Measurements from ENCODE around the gene UTP4.

UTP4 gene

DNA sequence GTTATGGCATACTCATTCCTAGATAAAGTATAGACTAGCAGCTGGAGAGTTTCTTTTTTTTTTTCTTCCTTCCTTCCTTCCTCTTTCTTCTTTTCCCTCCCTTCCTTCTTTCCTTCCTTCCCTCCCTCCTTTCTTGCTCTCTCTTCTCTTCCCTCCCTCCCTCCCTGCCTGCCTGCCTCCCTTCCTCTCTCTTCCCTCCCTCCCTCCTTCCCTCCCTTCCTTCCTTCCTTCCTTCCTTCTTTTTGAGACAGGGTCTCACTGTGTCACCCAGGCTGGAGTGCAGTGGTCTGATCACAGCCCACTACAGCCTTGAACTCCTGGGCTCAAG is 47.5 kb downstream of the UTP4 start:
- DNase-seq = no peak

DNA sequence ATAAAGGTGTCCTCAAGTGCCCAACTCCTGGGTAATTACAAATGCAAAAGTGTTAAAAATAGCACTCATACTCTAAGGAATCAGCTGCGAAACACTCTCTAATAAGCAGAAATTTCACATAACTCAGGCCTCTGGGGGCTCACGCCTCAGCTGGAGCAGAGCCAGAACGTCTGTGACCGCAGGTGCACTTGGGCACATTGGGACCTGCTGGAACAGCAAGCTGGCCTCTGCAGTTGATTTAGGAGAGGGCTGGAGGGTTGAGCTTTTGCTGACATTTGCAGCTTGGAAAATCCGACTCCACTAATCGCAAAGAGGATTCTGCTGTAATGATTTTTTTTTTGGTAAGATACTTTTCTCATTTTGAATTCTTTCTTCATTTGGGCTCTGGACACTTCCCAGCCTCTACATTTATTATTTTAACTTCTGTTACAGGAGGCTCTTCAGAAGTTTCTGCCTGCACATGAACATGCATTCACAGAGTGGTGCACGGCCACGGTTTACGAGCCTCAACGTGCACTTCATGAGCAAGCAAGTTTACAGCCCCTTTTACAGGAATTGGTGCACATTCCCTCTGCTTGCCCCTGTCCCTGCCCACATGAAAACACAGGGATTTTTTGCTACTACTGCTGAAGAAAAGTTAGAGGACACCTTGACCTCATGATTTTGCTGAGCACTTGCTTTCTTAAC is 50.4 kb downstream of the UTP4 start:
- DNase-seq = no peak

DNA sequence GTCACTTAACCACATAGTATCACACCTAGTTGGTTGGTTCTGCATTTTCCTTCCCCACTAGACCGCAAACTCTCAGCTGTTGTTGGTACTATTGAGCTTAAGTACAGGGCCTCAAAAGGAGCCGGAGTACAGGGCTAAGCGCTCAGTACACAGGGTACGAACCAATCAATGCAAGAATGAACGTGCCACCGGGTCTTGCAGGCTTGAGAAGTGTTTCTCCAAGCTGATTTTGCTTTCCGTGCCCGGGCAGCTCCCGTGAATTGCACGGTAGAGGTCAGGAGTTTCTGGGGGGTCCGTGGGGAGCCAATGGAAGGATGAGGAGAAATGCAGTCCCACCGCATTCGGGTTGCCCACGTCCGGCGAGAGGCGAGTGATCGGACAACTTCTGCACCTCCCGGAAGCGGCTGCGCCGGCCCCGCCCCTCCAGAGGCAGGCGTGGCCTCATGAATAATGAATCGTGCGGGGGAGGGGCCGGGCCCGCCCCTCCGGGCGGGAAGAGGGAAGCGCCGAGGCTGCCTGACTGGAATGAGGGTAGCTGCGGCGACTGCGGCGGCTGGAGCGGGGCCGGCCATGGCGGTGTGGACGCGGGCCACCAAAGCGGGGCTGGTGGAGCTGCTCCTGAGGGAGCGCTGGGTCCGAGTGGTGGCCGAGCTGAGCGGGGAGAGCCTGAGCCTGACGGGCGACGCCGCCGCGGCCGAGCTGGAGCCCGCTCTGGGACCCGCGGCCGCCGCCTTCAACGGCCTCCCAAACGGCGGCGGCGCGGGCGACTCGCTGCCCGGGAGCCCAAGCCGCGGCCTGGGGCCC is 54.4 kb downstream of the UTP4 start, which contains the start of gene SNTB2:
TSS of gene SNTB2 (plus strand) at position 523 of the 804 bp plus-strand sequence. CDS start at position 526, 3 bp downstream.
- DNase-seq = peak; percentile 97

DNA sequence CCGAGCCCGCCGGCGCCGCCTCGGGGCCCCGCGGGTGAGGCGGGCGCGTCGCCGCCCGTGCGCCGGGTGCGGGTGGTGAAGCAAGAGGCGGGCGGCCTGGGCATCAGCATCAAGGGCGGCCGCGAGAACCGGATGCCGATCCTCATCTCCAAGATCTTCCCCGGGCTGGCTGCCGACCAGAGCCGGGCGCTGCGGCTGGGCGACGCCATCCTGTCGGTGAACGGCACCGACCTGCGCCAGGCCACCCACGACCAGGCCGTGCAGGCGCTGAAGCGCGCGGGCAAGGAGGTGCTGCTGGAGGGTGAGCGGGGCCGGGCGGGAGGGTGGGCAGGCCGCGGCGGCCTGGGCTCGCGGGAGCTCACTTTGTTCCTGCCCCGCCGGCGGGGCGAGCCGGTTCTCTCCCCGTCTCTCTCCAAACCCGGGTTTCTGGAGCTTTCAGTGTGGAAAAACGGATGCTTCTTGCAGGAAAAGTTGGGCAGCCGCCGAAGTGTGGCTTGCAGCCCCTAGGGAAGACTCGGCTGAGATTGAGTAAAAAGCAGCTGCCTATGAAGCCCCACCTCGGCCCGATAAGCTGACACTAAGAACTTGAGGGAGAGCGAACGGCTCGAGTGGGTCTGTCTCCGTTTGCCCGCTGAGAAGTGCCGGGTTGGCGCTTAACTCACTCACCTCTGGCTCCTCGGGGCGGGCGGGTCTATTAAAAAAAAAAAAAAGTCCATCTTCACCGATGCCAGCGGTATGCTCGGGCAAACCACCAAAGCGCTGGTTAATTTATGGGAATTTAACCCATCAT is 55.2 kb downstream of the UTP4 start:
- peak; percentile 82 for DNase-seq

DNA sequence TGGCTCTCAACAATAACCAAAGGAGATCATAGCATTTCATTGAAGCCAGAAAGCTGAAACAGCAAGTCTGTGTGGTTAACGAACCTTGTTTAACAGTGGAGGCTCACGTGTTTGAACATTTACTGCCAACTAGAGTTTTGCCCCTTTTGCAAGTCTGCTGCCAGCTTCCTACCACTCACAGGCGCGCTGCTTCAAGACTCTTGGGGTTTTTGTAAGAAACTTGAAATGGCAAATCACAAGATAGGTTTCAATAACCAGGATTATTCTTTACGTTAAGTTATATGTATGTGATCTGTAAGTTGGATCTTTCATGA is 55.7 kb downstream of the UTP4 start:
- no peak for DNase-seq

DNA sequence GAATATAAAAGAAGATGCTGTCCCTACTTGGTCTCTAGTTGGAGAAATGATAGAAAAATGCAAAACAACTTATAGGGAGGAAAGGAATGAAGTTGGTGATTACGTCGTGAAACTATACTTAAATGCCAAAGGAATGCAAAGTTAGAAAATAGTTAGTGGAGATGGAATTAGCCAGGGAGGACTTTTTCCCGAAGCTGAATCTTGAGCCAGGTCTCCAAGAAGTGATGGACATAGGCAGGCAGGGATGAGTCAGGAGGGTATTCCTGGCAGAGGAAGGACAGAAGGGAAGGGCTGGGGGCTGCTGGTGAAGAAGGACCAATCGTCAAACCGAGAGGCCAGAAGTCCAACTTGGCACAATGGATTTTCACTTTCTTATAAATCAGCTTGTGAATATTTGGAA is 56.3 kb downstream of the UTP4 start:
- peak; percentile 8 for DNase-seq

DNA sequence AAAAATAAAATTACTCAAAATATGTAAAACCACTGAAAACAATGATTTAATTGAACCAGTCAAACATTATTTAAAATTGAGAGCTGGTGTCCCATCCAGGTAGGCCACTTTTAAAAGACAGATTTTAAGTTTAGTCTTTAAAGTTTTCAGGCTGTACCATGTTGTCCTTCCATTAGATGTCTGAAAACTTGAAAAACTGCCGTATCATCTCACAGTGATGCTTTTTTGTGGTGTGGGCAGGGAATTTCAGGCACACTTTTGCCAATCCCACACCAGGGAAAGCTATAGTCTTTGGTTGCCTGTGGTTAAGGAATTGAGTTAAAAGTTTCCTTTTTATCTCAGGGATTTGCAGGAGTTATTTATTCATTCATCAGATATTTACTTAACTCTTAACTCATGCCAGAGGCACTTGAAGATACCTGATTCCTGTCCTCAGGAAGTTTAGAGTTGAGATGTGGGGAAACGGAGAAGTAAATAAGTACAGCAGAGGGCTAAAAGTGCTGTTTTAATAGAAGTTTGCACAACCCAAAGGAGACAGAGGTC is 57.7 kb downstream of the UTP4 start:
- no peak for DNase-seq

DNA sequence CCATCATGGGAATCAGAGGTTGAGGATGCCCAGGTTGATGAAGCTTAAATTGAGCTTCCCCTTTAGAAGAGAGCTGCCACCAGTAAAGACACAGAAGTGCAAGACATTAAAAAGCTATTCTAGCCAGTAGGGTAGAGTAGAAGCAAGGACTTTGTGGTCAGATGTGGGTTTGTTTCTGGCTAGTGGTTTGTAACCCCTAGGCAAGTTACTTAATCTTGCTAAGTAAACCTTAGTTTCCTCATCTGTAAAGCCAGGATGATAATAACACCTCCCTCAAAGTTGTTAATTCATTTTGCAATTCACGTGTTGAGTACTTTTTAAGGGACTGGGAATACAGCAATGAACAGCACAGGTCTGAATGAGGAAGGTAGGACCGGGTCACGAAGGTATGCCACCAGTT is 58.1 kb downstream of the UTP4 start:
- DNase-seq = no peak

DNA sequence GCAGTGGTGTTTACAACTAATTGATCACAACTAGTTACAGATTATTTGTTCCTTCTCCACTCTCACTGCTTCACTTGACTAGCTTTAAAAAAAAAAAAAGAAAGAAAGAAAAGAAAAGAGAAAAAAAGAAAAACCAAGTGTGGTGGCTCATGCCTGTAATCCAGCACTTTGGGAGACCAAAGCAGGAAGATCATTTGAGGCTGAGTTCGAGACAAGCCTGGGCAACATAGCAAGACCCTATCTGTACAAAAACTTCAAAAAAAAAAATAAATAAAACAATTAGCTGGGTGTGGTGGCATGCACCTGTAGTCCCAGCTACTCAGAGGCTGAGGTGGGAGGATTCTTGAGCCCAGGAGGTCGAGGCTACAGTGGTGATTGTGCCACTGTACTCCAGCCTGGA is 58.7 kb downstream of the UTP4 start:
- DNase-seq = no peak

DNA sequence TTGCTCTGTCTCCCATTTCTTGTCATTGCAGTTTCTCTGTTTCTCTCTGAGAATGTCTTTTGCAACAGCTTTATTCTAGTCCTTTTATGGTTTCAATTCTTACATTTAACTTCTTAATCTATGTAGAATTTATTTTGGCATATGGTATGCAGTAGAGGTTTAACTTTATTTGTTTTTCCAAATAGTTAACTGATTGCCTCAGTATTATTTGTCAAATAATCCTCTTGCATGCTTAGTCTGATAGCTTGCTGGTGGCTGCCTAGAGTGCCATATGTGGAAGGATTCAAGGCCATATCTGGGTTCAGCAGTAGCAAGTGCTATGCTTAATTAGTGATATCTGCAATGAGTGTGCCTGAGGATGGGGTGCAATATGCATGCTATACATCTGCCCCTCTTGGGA is 61.4 kb downstream of the UTP4 start:
- DNase-seq = no peak

DNA sequence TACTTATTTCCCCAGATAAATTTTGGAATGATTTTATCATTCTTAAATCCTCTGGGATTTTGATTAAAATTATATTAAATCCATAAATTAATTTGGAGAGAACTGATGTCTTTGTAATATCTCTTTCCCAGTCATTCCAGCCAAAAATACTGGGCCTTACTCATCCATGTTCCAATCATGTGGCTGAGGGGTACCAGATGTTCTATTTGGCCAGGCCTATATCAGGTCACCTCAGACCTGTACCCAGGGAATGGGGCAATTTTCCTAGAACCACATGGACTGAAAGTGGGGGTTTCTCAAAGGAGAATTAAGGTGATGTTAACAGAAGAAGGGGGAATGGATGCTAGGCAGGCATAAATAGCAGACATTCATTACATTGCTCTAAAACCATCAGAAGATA is 62.0 kb downstream of the UTP4 start:
- DNase-seq = no peak

DNA sequence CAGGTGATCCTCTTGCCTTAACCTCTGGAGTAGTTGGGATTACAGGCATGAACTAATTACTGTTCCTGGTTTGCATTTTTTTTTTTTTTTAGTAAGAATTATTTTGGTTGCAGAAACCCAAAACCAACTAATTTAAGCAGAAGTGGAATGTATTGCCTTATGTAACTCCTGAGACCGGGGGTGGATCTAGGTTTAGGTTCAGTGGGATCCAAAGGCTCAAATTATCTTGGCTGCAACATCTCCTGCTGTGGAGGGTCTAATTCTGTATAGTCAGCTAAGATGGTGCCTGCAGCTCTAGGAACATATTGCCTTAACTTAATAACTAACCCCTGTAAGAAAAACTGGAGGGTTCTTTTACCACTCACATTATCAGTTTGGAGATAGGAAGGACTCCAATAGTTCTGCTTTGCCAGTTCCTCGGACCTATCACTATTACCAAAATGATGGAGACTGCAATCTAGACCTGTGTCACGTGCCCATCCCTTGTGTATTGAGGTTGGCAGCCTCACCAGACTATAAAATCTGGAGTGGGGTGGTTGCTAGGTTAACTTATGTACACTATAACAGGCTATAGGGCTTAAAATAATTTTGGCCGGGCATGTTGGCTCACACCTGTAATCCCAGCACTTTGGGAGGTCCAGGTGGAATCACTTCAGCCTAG is 63.0 kb downstream of the UTP4 start:
- DNase-seq = no peak

DNA sequence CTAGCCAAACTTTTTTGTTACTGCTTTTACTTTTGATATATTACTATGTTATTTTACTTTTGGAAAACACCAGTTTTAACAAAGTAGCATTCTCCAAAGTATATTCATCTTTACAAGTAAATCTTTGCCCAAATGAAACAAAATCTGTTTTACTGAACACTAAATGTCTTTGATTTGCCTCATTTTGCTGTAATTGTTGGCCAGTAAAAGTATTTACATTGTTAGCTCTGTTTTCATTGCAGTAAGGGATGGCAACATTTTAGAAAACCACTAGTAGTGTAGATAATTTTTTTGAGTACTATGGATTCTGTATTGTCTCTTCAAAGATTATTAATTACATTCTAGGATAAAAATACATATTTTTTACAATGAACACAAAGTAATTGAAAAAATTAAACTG is 65.1 kb downstream of the UTP4 start:
- no peak for DNase-seq

DNA sequence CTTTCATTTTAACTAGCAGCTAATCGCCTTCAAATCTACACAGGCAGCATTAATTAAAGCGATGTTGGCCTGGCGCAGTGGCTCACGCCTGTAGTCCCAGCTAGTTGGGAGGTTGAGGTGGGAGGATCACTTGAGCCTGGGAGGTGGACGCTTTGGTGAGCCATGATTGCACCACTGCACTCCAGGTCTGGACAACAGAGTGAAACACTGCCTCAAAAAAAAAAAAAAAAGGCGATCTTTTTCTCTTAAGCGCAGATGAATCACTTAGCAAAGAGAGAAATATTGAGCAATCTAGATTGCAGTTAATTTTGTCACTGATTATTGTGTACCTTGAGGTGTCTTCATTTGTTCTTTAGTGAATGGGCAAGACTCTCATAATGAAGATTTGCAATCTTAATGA is 66.9 kb downstream of the UTP4 start:
- no peak for DNase-seq

DNA sequence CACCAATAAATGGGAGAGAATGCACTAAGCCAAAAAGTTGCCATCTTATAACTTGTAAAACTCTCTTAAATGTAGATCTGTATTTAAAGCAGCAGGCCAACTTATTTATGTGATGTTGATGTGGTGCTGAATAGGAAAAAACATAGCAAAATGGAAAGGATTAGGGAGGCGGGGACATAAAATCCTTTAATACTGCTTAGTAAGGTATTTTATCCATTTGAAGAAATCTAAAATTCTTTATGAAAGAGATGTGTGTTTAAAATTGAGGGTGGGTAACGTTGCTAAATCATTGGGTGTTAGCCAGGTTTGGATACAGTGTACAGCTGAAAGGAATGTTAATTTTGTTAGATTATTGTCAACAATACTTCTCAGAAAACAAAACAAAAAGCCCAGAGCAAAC is 68.8 kb downstream of the UTP4 start:
- no peak for DNase-seq

DNA sequence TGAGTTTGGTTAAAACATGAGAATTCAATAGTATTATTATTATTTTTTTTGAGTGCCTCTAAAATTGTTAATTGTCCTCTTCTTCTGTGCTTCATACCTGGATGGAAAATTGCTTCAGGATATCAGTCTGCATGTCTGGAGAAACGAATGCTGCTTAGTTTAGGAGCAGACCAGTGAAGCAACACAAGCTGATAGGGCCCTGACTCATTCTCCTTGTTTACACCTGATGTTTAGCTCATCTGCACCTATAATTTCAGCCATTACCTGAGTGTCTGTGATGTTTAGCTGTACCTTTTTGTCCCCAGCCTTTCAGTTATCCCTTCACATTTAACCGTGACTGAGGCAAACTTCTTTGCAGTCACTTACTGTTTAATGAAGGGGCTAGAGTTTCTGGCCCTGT is 69.3 kb downstream of the UTP4 start:
- no peak for DNase-seq

DNA sequence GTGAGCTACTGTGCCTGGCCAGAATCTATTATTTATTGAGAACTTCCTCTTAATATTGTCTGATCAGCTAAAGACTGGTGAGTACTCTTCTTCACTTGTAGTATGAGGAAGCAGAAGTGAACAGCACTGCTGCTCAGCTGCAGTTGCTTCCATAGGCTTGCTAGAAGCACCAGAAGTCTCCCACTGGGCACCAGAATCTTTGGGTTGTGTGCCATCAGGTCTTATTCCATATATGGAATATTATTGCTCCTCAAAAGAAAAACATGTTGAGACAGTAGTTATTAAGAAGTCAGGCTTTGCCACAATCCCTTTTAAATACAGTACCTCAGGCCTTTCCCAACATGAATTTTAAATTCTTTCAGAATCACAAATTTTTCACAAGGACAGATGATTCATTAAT is 71.7 kb downstream of the UTP4 start:
- no peak for DNase-seq

DNA sequence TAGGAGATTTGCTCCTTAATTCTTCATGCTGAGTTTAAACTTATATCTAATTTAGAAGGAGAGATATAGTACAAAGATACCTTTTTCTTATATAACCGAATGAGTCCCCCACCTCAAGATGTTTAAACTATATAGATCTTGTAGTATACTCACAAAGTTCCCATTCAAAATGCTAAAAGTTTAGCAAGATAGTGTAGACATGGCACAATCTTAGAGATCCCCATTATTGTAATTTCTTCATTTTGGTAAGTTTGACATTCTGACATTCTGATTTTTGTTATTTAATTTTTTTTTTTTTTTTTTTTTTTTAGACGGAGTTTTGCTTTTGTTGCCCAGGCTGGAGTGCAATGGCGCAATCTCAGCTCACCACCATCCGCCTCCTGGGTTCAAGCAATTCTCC is 77.3 kb downstream of the UTP4 start:
- no peak for DNase-seq

DNA sequence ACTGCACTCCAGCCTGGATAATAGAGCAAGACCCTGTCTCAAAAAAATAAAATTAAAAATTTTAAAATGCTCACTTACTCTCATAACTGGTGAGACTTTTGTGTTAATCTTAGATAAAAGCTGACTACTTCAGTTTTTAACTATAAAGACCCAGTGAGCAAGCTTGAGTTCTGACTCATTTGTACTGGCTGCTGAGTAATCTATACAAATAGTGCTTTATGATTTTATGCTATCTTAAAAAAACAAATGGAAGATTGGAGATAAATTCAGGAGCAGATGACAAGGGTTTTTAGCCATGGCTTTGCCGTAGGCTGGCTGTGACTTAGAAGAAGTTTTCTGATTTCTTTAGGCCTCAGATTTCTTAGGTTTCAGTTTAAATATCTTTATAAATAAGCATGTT is 85.0 kb downstream of the UTP4 start:
- no peak for DNase-seq

Data from retina (tissue), 1 donor.